Ascending aorta (tissue), 2 donors: ENCODE data around the gene HSPA13. TPM values are rescaled to one million over a fixed set of nuclear protein-coding genes. Genes with fewer than 3 reads are reported as not detected.
"Not testable (repeated sequence)": the region's sequence is repeated elsewhere in the genome, so short reads cannot be mapped to it uniquely, and the experiment has no call there.

ENCODE experiments used
- DNase-seq, 2 donors: peaks; one replicate each; pipeline ENCODE4 v3.0.0-alpha.2; 2019; ENCODE audit warnings: low spot score in 2 of 2
- H3K27ac ChIP-seq, 2 donors: fragments of 200-600 bp; sonication (generic); one replicate each; pipeline ENCODE4 v1.5.1; 2016 to 2017; ENCODE audit warnings: mild to moderate bottlenecking in 1 of 2
- H3K27me3 ChIP-seq: fragments of 200-600 bp; sonication (generic); one replicate; pipeline ENCODE4 v1.5.1; 2017
- H3K36me3 ChIP-seq, 2 donors: fragments of 200-600 bp; sonication (generic); one replicate each; pipeline ENCODE4 v1.5.1; 2016
- H3K4me1 ChIP-seq, 2 donors: fragments of 200-600 bp; sonication (generic); one replicate each; pipeline ENCODE4 v1.5.1; 2016 to 2017; ENCODE audit warnings: mild to moderate bottlenecking in 1 of 2
- H3K4me3 ChIP-seq, 2 donors: fragments of 200-600 bp; sonication (generic); one replicate each; pipeline ENCODE4 v1.5.1; 2016 to 2017; ENCODE audit warnings: mild to moderate bottlenecking in 1 of 2
- H3K9me3 ChIP-seq, 2 donors: fragments of 200-600 bp; sonication (generic); one replicate each; pipeline ENCODE4 v1.5.1; 2016
- CTCF ChIP-seq, 3 experiments: fragments of 200-600 bp in 2 of 3; fragments of 450-650 bp in 1 of 3; sonication (generic) in 2 of 3; IDR thresholded peaks; one replicate each; pipeline ENCODE4 v1.5.1; 2016 to 2019; ENCODE audit warnings: antibody characterized with exemption in 3 of 3, mild to moderate bottlenecking in 1 of 3, moderate library complexity in 1 of 3
- intact Hi-C: fragments of 100-400 bp; cut with DNase I; formaldehyde crosslinking; loops from one replicate; pipeline ENCODE4 v1.15.1; 2023
- total RNA-seq: library from RNA; depleted of rRNA; stranded (reverse); fragments of >200 nt; gene quantifications from one replicate; pipeline ENCODE4 v1.1.0, GENCODE V29; 2016

Gene HSPA13
- total RNA-seq, 1 donor from 2014 or later = 14.8 TPM

GRCh38 chr21:14356746-14357145, 26.2 kb downstream of the HSPA13 start:
- DNase-seq = no peak
- no peaks in the 10 kb centered on the region for H3K4me1 ChIP-seq
- intact Hi-C loops = no loop called here
- no peaks in the 10 kb centered on the region for H3K36me3 ChIP-seq
- no peaks in the 10 kb centered on the region for H3K9me3 ChIP-seq
- H3K27me3 ChIP-seq = no peaks in the 10 kb centered on the region
- no peak for TF ChIP-seq CTCF (IDR thresholded peaks at IDR 0.05)
- no peak overlapping the region for H3K4me3 ChIP-seq
- H3K27ac ChIP-seq = no peak overlapping the region

GRCh38 chr21:14354515-14354914, 28.4 kb downstream of the HSPA13 start:
- Histone ChIP-seq H3K9me3 (no peaks in the 10 kb centered on the region), H3K27ac (no peak overlapping the region), H3K4me3 (no peak overlapping the region), H3K36me3 (no peaks in the 10 kb centered on the region), H3K27me3 (no peaks in the 10 kb centered on the region), H3K4me1 (no peaks in the 10 kb centered on the region)
- intact Hi-C loops = no loop called here
- no peak for TF ChIP-seq CTCF (IDR thresholded peaks at IDR 0.05)
- no peak for DNase-seq

GRCh38 chr21:14353726-14354125, 29.2 kb downstream of the HSPA13 start:
- intact Hi-C loops = no loop called here
- no peak for TF ChIP-seq CTCF (IDR thresholded peaks at IDR 0.05)
- H3K36me3 ChIP-seq = no peaks in the 10 kb centered on the region
- H3K27me3 ChIP-seq = no peaks in the 10 kb centered on the region
- no peak overlapping the region for H3K27ac ChIP-seq
- no peak overlapping the region for H3K4me3 ChIP-seq
- no peaks in the 10 kb centered on the region for H3K4me1 ChIP-seq
- H3K9me3 ChIP-seq = no peaks in the 10 kb centered on the region
- DNase-seq = no peak

GRCh38 chr21:14353231-14353630, 29.7 kb downstream of the HSPA13 start:
- no peak for DNase-seq
- TF ChIP-seq CTCF (IDR thresholded peaks at IDR 0.05) = no peak
- intact Hi-C loops = no loop called here
- no peaks in the 10 kb centered on the region for H3K9me3 ChIP-seq
- H3K27me3 ChIP-seq = no peaks in the 10 kb centered on the region
- H3K27ac ChIP-seq = no peak overlapping the region
- no peaks in the 10 kb centered on the region for H3K4me1 ChIP-seq
- no peak overlapping the region for H3K4me3 ChIP-seq
- H3K36me3 ChIP-seq = no peaks in the 10 kb centered on the region

- H3K9me3 ChIP-seq, H3K36me3 ChIP-seq, H3K4me3 ChIP-seq, H3K27me3 ChIP-seq, H3K4me1 ChIP-seq, H3K27ac ChIP-seq, DNase-seq, intact Hi-C loops: not testable (repeated sequence)
Observed at GRCh38 chr21:14327346-14327745, 55.6 kb downstream of the HSPA13 start.

GRCh38 chr21:14325595-14325994, 57.4 kb downstream of the HSPA13 start:
- no peak for TF ChIP-seq CTCF (IDR thresholded peaks at IDR 0.05)
- Histone ChIP-seq H3K9me3 (no peaks in the 10 kb centered on the region), H3K27me3 (no peaks in the 10 kb centered on the region), H3K4me1 (no peaks in the 10 kb centered on the region), H3K4me3 (no peak overlapping the region), H3K36me3 (no peaks in the 10 kb centered on the region), H3K27ac (no peak overlapping the region)
- DNase-seq = no peak
- intact Hi-C loops = no loop called here

Other genes starting within 250 kb of the HSPA13 start
- gene LIPI, start 172.2 kb downstream of the HSPA13 start, total RNA-seq = not detected
- not detected for gene RBM11, start 167.0 kb downstream of the HSPA13 start, total RNA-seq
- gene SAMSN1, start 163.2 kb upstream of the HSPA13 start, total RNA-seq = 6.1 TPM